H1 (cell line): ENCODE results near the gene PREB. TPM values are rescaled to one million over a fixed set of nuclear protein-coding genes. Genes with fewer than 3 reads are reported as not detected.

Source experiments
- CTCF ChIA-PET: fragments of 300-600 bp; sonication (Branson Sonifier 250); formaldehyde crosslinking; loops from one replicate; lab custom pipeline; 2021; ENCODE audit not compliant: partially characterized antibody; lab: Charles Lee
- POLR2A ChIA-PET: fragments of 300-600 bp; sonication (Branson Sonifier 250); formaldehyde crosslinking; loops from one replicate; lab custom pipeline; 2021; ENCODE audit warnings: inconsistent platforms; ENCODE audit not compliant: partially characterized antibody; lab: Charles Lee
- DNase-seq, 2 experiments: peaks; one replicate each; pipeline versions ENCODE4 v3.0.0 to v3.0.0-alpha.2; 2010 to 2022; ENCODE audit warnings: low spot score in 2 of 2, low read depth in 1 of 2, mixed read lengths in 1 of 2
- FAIRE-seq: peaks from 2 replicates; lab custom pipeline; 2011; peaks lifted over from hg19 to GRCh38; lab: Jason Lieb, UNC
- H2AFZ ChIP-seq: 2 replicates; pipeline ENCODE4 v1.8.1; 2012; ENCODE audit warnings: low read length, inconsistent platforms
- H2AK5ac ChIP-seq: 2 replicates; pipeline ENCODE4 v1.6.1; 2013; ENCODE audit warnings: low read depth, low read length
- H2BK120ac ChIP-seq: replicated peaks from 2 replicates; pipeline ENCODE3; 2013; ENCODE audit warnings: low read depth, low read length, inconsistent platforms
- H2BK12ac ChIP-seq: 2 replicates; pipeline ENCODE4 v1.6.1; 2013; ENCODE audit warnings: low read depth, low read length
- H2BK15ac ChIP-seq: 2 replicates; pipeline ENCODE4 v1.6.1; 2013; ENCODE audit warnings: low read length
- H2BK20ac ChIP-seq: 2 replicates; pipeline ENCODE4 v1.6.1; 2013; ENCODE audit warnings: low read length
- H2BK5ac ChIP-seq: 2 replicates; pipeline ENCODE4 v1.6.1; 2013; ENCODE audit warnings: low read depth, low read length
- H3K14ac ChIP-seq: 2 replicates; pipeline ENCODE4 v1.6.1; 2013; ENCODE audit warnings: inconsistent platforms; ENCODE audit not compliant: insufficient read length
- H3K18ac ChIP-seq: 2 replicates; pipeline ENCODE4 v1.6.1; 2013; ENCODE audit warnings: low read length; ENCODE audit errors: extremely low read depth
- H3K23ac ChIP-seq: 2 replicates; pipeline ENCODE4 v1.6.1; 2013; ENCODE audit warnings: inconsistent platforms; ENCODE audit not compliant: insufficient read length
- H3K23me2 ChIP-seq: 2 replicates; pipeline ENCODE4 v1.6.1; 2013; ENCODE audit warnings: low read depth, low read length
- H3K27ac ChIP-seq: 2 replicates; pipeline ENCODE4 v1.6.1; 2011; ENCODE audit warnings: low read depth, low read length, inconsistent platforms
- H3K27me3 ChIP-seq, 4 experiments: replicated peaks in 1 of 4; 1 replicate in 1 of 4; 2 replicates in 3 of 4; pipeline versions ENCODE4 v1.6.1 to v1.8.1; 2011 to 2013; ENCODE audit warnings: low read length in 3 of 4, mild to moderate bottlenecking in 3 of 4, inconsistent platforms in 2 of 4, mixed read lengths in 2 of 4, moderate library complexity in 1 of 4; ENCODE audit not compliant: control insufficient read depth in 3 of 4, insufficient read depth in 3 of 4; ENCODE audit errors: extremely low read depth in 1 of 4
- H3K36me3 ChIP-seq, 4 experiments: 2 replicates each; pipeline versions ENCODE4 v1.6.1 to v1.8.1; 2011 to 2013; ENCODE audit warnings: mild to moderate bottlenecking in 4 of 4, low read length in 3 of 4, moderate library complexity in 2 of 4, control low read depth in 1 of 4, inconsistent platforms in 1 of 4; ENCODE audit not compliant: insufficient read depth in 4 of 4, control insufficient read depth in 2 of 4
- H3K4ac ChIP-seq: replicated peaks from 2 replicates; pipeline ENCODE3; 2013; ENCODE audit warnings: low read length, low read depth, mixed read lengths, inconsistent platforms; ENCODE audit not compliant: insufficient read length
- H3K4me1 ChIP-seq, 4 experiments: replicated peaks in 1 of 4; 1 replicate in 1 of 4; 2 replicates in 3 of 4; pipeline versions ENCODE4 v1.6.1 to v1.8.1; 2011 to 2013; ENCODE audit warnings: low read length in 3 of 4, inconsistent platforms in 2 of 4, mixed read lengths in 1 of 4; ENCODE audit not compliant: insufficient read depth in 4 of 4, control insufficient read depth in 3 of 4
- H3K4me2 ChIP-seq, 2 experiments: 2 replicates each; pipeline versions ENCODE4 v1.6.1 to v1.8.1; 2011 to 2013; ENCODE audit warnings: low read depth in 2 of 2, low read length in 2 of 2, control low read depth in 1 of 2, inconsistent platforms in 1 of 2, mild to moderate bottlenecking in 1 of 2; ENCODE audit not compliant: insufficient read depth in 1 of 2
- H3K4me3 ChIP-seq, 4 experiments: fragments of 200-600, 300-600 bp in 1 of 4; sonication (generic), shearing (Covaris generic), sonication (Bioruptor Twin) in 1 of 4; 2 replicates each; pipeline versions ENCODE4 v1.5.1 to v1.8.1; 2011 to 2016; ENCODE audit warnings: low read length in 4 of 4, low read depth in 3 of 4, control low read depth in 2 of 4, inconsistent platforms in 2 of 4, mild to moderate bottlenecking in 2 of 4, mixed read lengths in 1 of 4, moderate library complexity in 1 of 4; ENCODE audit not compliant: insufficient read depth in 2 of 4; ENCODE audit errors: extremely low read depth in 1 of 4
- H3K56ac ChIP-seq: replicated peaks from 2 replicates; pipeline ENCODE3; 2013; ENCODE audit warnings: low read depth, mild to moderate bottlenecking, mixed read lengths, low read length, inconsistent platforms; ENCODE audit not compliant: insufficient read length
- H3K79me1 ChIP-seq: 2 replicates; pipeline ENCODE4 v1.6.1; 2013; ENCODE audit warnings: low read depth, low read length, control low read depth
- H3K79me2 ChIP-seq, 2 experiments: 2 replicates each; pipeline versions ENCODE4 v1.6.1 to v1.8.1; 2012 to 2013; ENCODE audit warnings: low read length in 2 of 2, mild to moderate bottlenecking in 2 of 2, inconsistent platforms in 1 of 2; ENCODE audit not compliant: insufficient read depth in 2 of 2, control insufficient read depth in 1 of 2
- H3K9ac ChIP-seq, 4 experiments: replicated peaks in 1 of 4; 1 replicate in 1 of 4; 2 replicates in 3 of 4; pipeline versions ENCODE4 v1.6.1 to v1.8.1; 2011 to 2013; ENCODE audit warnings: low read depth in 3 of 4, low read length in 3 of 4, control low read depth in 2 of 4, mild to moderate bottlenecking in 2 of 4, moderate library complexity in 2 of 4, inconsistent platforms in 1 of 4; ENCODE audit errors: extremely low read depth in 1 of 4
- H3K9me3 ChIP-seq, 2 experiments: 2 replicates each; pipeline versions ENCODE4 v1.6.1 to v1.8.1; 2012 to 2013; ENCODE audit warnings: mild to moderate bottlenecking in 2 of 2, moderate library complexity in 2 of 2, control low read depth in 1 of 2, inconsistent platforms in 1 of 2, low read depth in 1 of 2, low read length in 1 of 2, mixed read lengths in 1 of 2; ENCODE audit not compliant: insufficient read depth in 2 of 2
- H4K20me1 ChIP-seq, 2 experiments: replicated peaks in 1 of 2; 2 replicates each; pipeline versions ENCODE3 to v1.8.1; 2011 to 2013; ENCODE audit warnings: inconsistent platforms in 2 of 2, low read length in 2 of 2, mild to moderate bottlenecking in 1 of 2; ENCODE audit not compliant: insufficient read depth in 2 of 2, control insufficient read depth in 1 of 2
- H4K5ac ChIP-seq: 2 replicates; pipeline ENCODE4 v1.6.1; 2013; ENCODE audit warnings: low read length, low read depth, mixed read lengths, inconsistent platforms; ENCODE audit not compliant: insufficient read length
- H4K8ac ChIP-seq: 2 replicates; pipeline ENCODE4 v1.8.0; 2013; ENCODE audit warnings: mild to moderate bottlenecking, moderate library complexity, low read length, inconsistent platforms; ENCODE audit not compliant: insufficient read depth; ENCODE audit errors: extremely low read depth
- H4K91ac ChIP-seq: replicated peaks from 2 replicates; pipeline ENCODE3; 2013; ENCODE audit warnings: low read length, mixed read lengths, inconsistent platforms; ENCODE audit not compliant: insufficient read length
- RAD21 ChIP-seq, 2 experiments: IDR thresholded peaks in 1 of 2; conservative IDR thresholded peaks in 1 of 2; 2 replicates each; pipeline ENCODE4 v1.6.1; 2011; ENCODE audit warnings: low read depth in 2 of 2, low read length in 2 of 2, improper control_type of control experiment in 1 of 2, inconsistent platforms in 1 of 2, mild to moderate bottlenecking in 1 of 2, moderate library complexity in 1 of 2
- SP1 ChIP-seq: IDR thresholded peaks from 2 replicates; pipeline ENCODE4 v1.6.1; 2011; ENCODE audit warnings: low read depth, low read length
- WGBS, 2 experiments: shearing (Covaris generic) in 1 of 2; methylation state at CpG; one replicate each; pipeline versions ENCODE4 v1.1.6 to v1.1.7; 2013 to 2015; ENCODE audit warnings: low lambda C conversion rate in 2 of 2, mixed read lengths in 2 of 2, inconsistent platforms in 1 of 2, low coverage in 1 of 2, missing lambda C conversion rate in 1 of 2; ENCODE audit not compliant: insufficient replicate concordance in 2 of 2, insufficient coverage in 1 of 2, insufficient read length in 1 of 2; ENCODE audit errors: extremely low coverage in 1 of 2, missing lambda C conversion rate in 1 of 2; 5-methylcytosine and 5-hydroxymethylcytosine counted together
- polyA plus RNA-seq, 7 experiments: library from polyadenylated mRNA; depleted of rRNA in 3 of 7; stranded (reverse) in 5 of 7; unstranded in 2 of 7; fragments of >200 nt in 5 of 7; fragments of 200-250 nt in 2 of 7; gene quantifications; 1 replicate in 5 of 7; 2 replicates in 1 of 7; 4 replicates in 1 of 7; pipeline versions ENCODE4 v1.2.1 to v1.2.3, GENCODE V29; 2011 to 2013; ENCODE audit warnings: missing spikeins in 2 of 7, mixed read lengths in 2 of 7
- total RNA-seq: library from RNA; stranded (reverse); fragmentation: NEBNext Ultra II Directional; extraction: Animal tissue kit (Norgen Biotek cat#: 25700); gene quantifications from 2 replicates; pipeline ENCODE4 v1.2.1, GENCODE V29; 2021
- TF ChIP-seq, protein P1 (sequence below), 3 experiments: IDR thresholded peaks; 1 replicate in 2 of 3; 2 replicates in 1 of 3; pipeline versions ENCODE4 v1.5.1 to v1.6.1; 2011; ENCODE audit warnings: low read length in 3 of 3, mild to moderate bottlenecking in 3 of 3, inconsistent platforms in 2 of 3, low read depth in 1 of 3, moderate library complexity in 1 of 3; ENCODE audit not compliant: insufficient read depth in 1 of 3; ENCODE audit errors: control extremely low read depth in 1 of 3

PREB gene
- total and polyA plus RNA-seq, 2 of the 8 experiments (the other 6 are each of a cell fraction or from before 2014, with no cell fraction given): 54.1 to 72.2 TPM

GRCh38 chr2:27152102-27152795, 17.8 kb upstream of the PREB start:
- H3K36me3 ChIP-seq: no peaks in the 10 kb centered on the region
- no peak overlapping the region for H2AFZ ChIP-seq
- POLR2A ChIA-PET: interaction anchor here (0.6 to 1.2 kb wide), 5 partner anchors 13 to 79 kb away, joined by 3 to 4 read pairs (median 3); partner anchors contain the start of gene PRR30
- no peak overlapping the region for H3K4me3 ChIP-seq
- H2AK5ac ChIP-seq: no peak overlapping the region
- no peaks in the 10 kb centered on the region for H4K20me1 ChIP-seq
- H3K4ac ChIP-seq: no peak overlapping the region
- H3K27ac ChIP-seq: no peak overlapping the region
- no peaks in the 10 kb centered on the region for H3K23me2 ChIP-seq
- H2BK20ac ChIP-seq: no peak overlapping the region
- no peak overlapping the region for H3K18ac ChIP-seq
- no peaks in the 10 kb centered on the region for H3K79me1 ChIP-seq
- H3K23ac ChIP-seq: no peak overlapping the region
- FAIRE-seq (no peak), DNase-seq (no peak)
- H3K9ac ChIP-seq: no peak overlapping the region
- CTCF ChIA-PET: interaction anchor here (0.6 to 5.6 kb wide), 10 partner anchors 8 to 151 kb away, joined by 3 to 27 read pairs (median 4); partner anchors contain the start of gene TRIM54
- no peak overlapping the region for H3K56ac ChIP-seq
- WGBS, 2 experiments: 93% methylated on average over 8 of the region's 8 CpGs; no CpG with 5 or more reads in 1 of the 2 experiments
- H3K4me1 ChIP-seq: no peaks in the 10 kb centered on the region; a peak in 1 of 7 replicates
- H4K91ac ChIP-seq: no peak overlapping the region
- H4K8ac ChIP-seq: no peak overlapping the region; the same call in 1 of the 2 replicates
- H2BK5ac ChIP-seq: no peak overlapping the region
- no peak overlapping the region for H2BK12ac ChIP-seq
- TF ChIP-seq RAD21 (IDR thresholded peaks at IDR 0.05 in 1 of 2, conservative IDR thresholded peaks at IDR 0.05 in 1 of 2; ENCODE audit: low read depth in 2 of 2, low read length in 2 of 2) (peak; percentile 42 to 64), SP1 (no peak)
- TF ChIP-seq, protein P1, sequence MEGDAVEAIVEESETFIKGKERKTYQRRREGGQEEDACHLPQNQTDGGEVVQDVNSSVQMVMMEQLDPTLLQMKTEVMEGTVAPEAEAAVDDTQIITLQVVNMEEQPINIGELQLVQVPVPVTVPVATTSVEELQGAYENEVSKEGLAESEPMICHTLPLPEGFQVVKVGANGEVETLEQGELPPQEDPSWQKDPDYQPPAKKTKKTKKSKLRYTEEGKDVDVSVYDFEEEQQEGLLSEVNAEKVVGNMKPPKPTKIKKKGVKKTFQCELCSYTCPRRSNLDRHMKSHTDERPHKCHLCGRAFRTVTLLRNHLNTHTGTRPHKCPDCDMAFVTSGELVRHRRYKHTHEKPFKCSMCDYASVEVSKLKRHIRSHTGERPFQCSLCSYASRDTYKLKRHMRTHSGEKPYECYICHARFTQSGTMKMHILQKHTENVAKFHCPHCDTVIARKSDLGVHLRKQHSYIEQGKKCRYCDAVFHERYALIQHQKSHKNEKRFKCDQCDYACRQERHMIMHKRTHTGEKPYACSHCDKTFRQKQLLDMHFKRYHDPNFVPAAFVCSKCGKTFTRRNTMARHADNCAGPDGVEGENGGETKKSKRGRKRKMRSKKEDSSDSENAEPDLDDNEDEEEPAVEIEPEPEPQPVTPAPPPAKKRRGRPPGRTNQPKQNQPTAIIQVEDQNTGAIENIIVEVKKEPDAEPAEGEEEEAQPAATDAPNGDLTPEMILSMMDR (IDR thresholded peaks at IDR 0.05; ENCODE audit: control extremely low read depth in 1 of 3, insufficient read depth in 1 of 3, low read depth in 1 of 3, low read length in 3 of 3): peak; percentile 6 to 38 (median 36); a peak in 3 of 4 replicates
- H3K14ac ChIP-seq: no peak overlapping the region
- H3K4me2 ChIP-seq: no peak overlapping the region
- H3K27me3 ChIP-seq: no peaks in the 10 kb centered on the region
- H3K79me2 ChIP-seq: no peaks in the 10 kb centered on the region
- H2BK15ac ChIP-seq: no peak overlapping the region
- H4K5ac ChIP-seq: no peak overlapping the region
- no peak overlapping the region for H2BK120ac ChIP-seq
- no peaks in the 10 kb centered on the region for H3K9me3 ChIP-seq
